IMR-90 (cell line): ENCODE data around the gene ZNF77. TPM values are rescaled to one million over a fixed set of nuclear protein-coding genes. Genes with fewer than 3 reads are reported as not detected.

Experiments used
- ATAC-seq: fragments of 200-7000 bp; cut with Tn5 transposase; 2 replicates; pipeline ENCODE4 v1.9.1; 2020; ENCODE audit warnings: low read depth, mild to moderate bottlenecking, moderate library complexity
- BruUV-seq: library from RNA; stranded (reverse); fragments of 400-500 nt; replicated peaks from 2 replicates; lab custom pipeline; 2021; lab: Mats Ljungman, UMichigan
- CTCF ChIA-PET: fragments of 300-600 bp; formaldehyde crosslinking; extraction: SDS; loops from one replicate; lab custom pipeline; 2021; ENCODE audit warnings: antibody characterized with exemption; lab: Yijun Ruan, JAX
- POLR2A ChIA-PET: fragments of 300-600 bp; sonication (Branson Sonifier 250); formaldehyde crosslinking; loops from one replicate; lab custom pipeline; 2022; ENCODE audit warnings: antibody characterized with exemption; ENCODE audit not compliant: unreplicated experiment; lab: Charles Lee
- DNase-seq: peaks from one replicate; pipeline ENCODE4 v3.0.0; 2013
- H2AFZ ChIP-seq: replicated peaks from 2 replicates; pipeline ENCODE3; 2013; ENCODE audit warnings: low read length, mild to moderate bottlenecking; ENCODE audit not compliant: poor library complexity
- H2AK5ac ChIP-seq: 2 replicates; pipeline ENCODE4 v1.6.1; 2013; ENCODE audit warnings: low read depth, low read length, inconsistent platforms
- H2AK9ac ChIP-seq: replicated peaks from 2 replicates; pipeline ENCODE3; 2013; ENCODE audit warnings: mild to moderate bottlenecking, low read depth, low read length, moderate library complexity; ENCODE audit not compliant: poor library complexity
- H2BK120ac ChIP-seq: 2 replicates; pipeline ENCODE4 v1.6.1; 2013; ENCODE audit warnings: low read depth, low read length, inconsistent platforms
- H2BK15ac ChIP-seq: 3 replicates; pipeline ENCODE4 v1.6.1; 2013; ENCODE audit warnings: low read depth, low read length, inconsistent platforms
- H2BK20ac ChIP-seq: 2 replicates; pipeline ENCODE4 v1.6.1; 2013; ENCODE audit warnings: low read depth, mild to moderate bottlenecking, inconsistent platforms, low read length, moderate library complexity
- H2BK5ac ChIP-seq: 2 replicates; pipeline ENCODE4 v1.6.1; 2013; ENCODE audit warnings: mild to moderate bottlenecking, low read depth, low read length, inconsistent platforms; ENCODE audit not compliant: poor library complexity, severe bottlenecking
- H3K14ac ChIP-seq: replicated peaks from 2 replicates; pipeline ENCODE4 v1.6.1; 2013; ENCODE audit warnings: low read depth, low read length, inconsistent platforms
- H3K18ac ChIP-seq: 2 replicates; pipeline ENCODE4 v1.6.1; 2013; ENCODE audit warnings: low read depth, low read length, control low read depth
- H3K23ac ChIP-seq: 2 replicates; pipeline ENCODE4 v1.6.1; 2013; ENCODE audit warnings: low read depth, low read length, inconsistent platforms
- H3K27ac ChIP-seq: 2 replicates; pipeline ENCODE4 v1.5.1; 2013; ENCODE audit warnings: mild to moderate bottlenecking, control low read depth, low read length; ENCODE audit not compliant: insufficient read depth
- H3K27me3 ChIP-seq: 2 replicates; pipeline ENCODE4 v1.6.1; 2013; ENCODE audit warnings: low read length; ENCODE audit not compliant: control insufficient read depth, insufficient read depth
- H3K36me3 ChIP-seq: 2 replicates; pipeline ENCODE4 v1.6.1; 2013; ENCODE audit warnings: low read length, mixed read lengths; ENCODE audit not compliant: control insufficient read depth, insufficient read depth
- H3K4ac ChIP-seq: 2 replicates; pipeline ENCODE4 v1.6.1; 2013; ENCODE audit warnings: low read depth, low read length, inconsistent platforms
- H3K4me1 ChIP-seq: 2 replicates; pipeline ENCODE4 v1.6.1; 2013; ENCODE audit warnings: low read length, mixed read lengths; ENCODE audit not compliant: control insufficient read depth, insufficient read depth
- H3K4me2 ChIP-seq: 2 replicates; pipeline ENCODE4 v1.6.1; 2013; ENCODE audit warnings: low read depth, mild to moderate bottlenecking, control low read depth, low read length, moderate library complexity
- H3K4me3 ChIP-seq: 2 replicates; pipeline ENCODE4 v1.5.1; 2013; ENCODE audit warnings: low read depth, mild to moderate bottlenecking, control low read depth, low read length, moderate library complexity; ENCODE audit not compliant: insufficient read depth
- H3K56ac ChIP-seq: 2 replicates; pipeline ENCODE4 v1.6.1; 2013; ENCODE audit warnings: low read length, inconsistent platforms; ENCODE audit not compliant: insufficient read depth; ENCODE audit errors: extremely low read depth
- H3K79me1 ChIP-seq, 2 experiments: 2 replicates each; pipeline ENCODE4 v1.6.1; 2013; ENCODE audit warnings: low read length in 2 of 2, inconsistent platforms in 1 of 2, low read depth in 1 of 2
- H3K9ac ChIP-seq: 2 replicates; pipeline ENCODE4 v1.6.1; 2013; ENCODE audit warnings: low read depth, low read length, control low read depth
- H3K9me1 ChIP-seq: 2 replicates; pipeline ENCODE4 v1.6.1; 2013; ENCODE audit warnings: low read length, inconsistent platforms; ENCODE audit not compliant: insufficient read depth
- H3K9me3 ChIP-seq: 2 replicates; pipeline ENCODE4 v1.6.1; 2013; ENCODE audit warnings: low read length; ENCODE audit not compliant: control insufficient read depth, insufficient read depth
- H4K20me1 ChIP-seq: 2 replicates; pipeline ENCODE4 v1.6.1; 2013; ENCODE audit warnings: low read length, inconsistent platforms; ENCODE audit not compliant: insufficient read depth
- H4K5ac ChIP-seq: 2 replicates; pipeline ENCODE4 v1.6.1; 2013; ENCODE audit warnings: mild to moderate bottlenecking, low read depth, low read length, control low read depth
- H4K8ac ChIP-seq, 2 experiments: 2 replicates each; pipeline ENCODE4 v1.6.1; 2013; ENCODE audit warnings: low read depth in 2 of 2, low read length in 2 of 2, control low read depth in 1 of 2, inconsistent platforms in 1 of 2
- H4K91ac ChIP-seq: 2 replicates; pipeline ENCODE4 v1.6.1; 2013; ENCODE audit warnings: low read depth, low read length, inconsistent platforms; ENCODE audit not compliant: insufficient read depth
- BHLHE40 ChIP-seq: fragments of 150-350 bp; IDR thresholded peaks from 2 replicates; pipeline ENCODE4 v1.6.1; 2016; ENCODE audit warnings: mild to moderate bottlenecking, low read depth, low read length
- CEBPB ChIP-seq: IDR thresholded peaks from 2 replicates; pipeline ENCODE4 v1.6.1; 2012; ENCODE audit warnings: low read depth, low read length, improper control_type of control experiment
- CHD1 ChIP-seq: IDR thresholded peaks from 2 replicates; pipeline ENCODE4 v1.6.1; 2012; ENCODE audit warnings: low read depth, low read length, improper control_type of control experiment
- CTCF ChIP-seq: conservative IDR thresholded peaks from 2 replicates; pipeline ENCODE4 v1.5.1; 2012; ENCODE audit warnings: mild to moderate bottlenecking, low read depth, low read length, improper control_type of control experiment
- ELK1 ChIP-seq: fragments of 150-350 bp; IDR thresholded peaks from 2 replicates; pipeline ENCODE4 v1.6.1; 2016; ENCODE audit warnings: low read depth, mild to moderate bottlenecking, low read length, moderate library complexity, borderline replicate concordance
- MAFK ChIP-seq: IDR thresholded peaks from 2 replicates; pipeline ENCODE4 v1.6.1; 2012; ENCODE audit warnings: low read depth, low read length, improper control_type of control experiment
- MAZ ChIP-seq: IDR thresholded peaks from 2 replicates; pipeline ENCODE4 v1.6.1; 2012; ENCODE audit warnings: low read depth, mild to moderate bottlenecking, low read length, improper control_type of control experiment, moderate library complexity, borderline replicate concordance
- MXI1 ChIP-seq: IDR thresholded peaks from 2 replicates; pipeline ENCODE4 v1.6.1; 2012; ENCODE audit warnings: low read depth, mild to moderate bottlenecking, low read length, moderate library complexity, borderline replicate concordance
- NFE2L2 ChIP-seq: fragments of 150-350 bp; IDR thresholded peaks from 2 replicates; pipeline ENCODE4 v1.6.1; 2016; ENCODE audit warnings: low read depth, mild to moderate bottlenecking, low read length
- POLR2A ChIP-seq: IDR thresholded peaks from 2 replicates; pipeline ENCODE4 v1.6.1; 2012; ENCODE audit warnings: mild to moderate bottlenecking, low read depth, low read length
- SMC3 ChIP-seq: fragments of 150-350 bp; IDR thresholded peaks from 2 replicates; pipeline ENCODE4 v1.6.1; 2016; ENCODE audit warnings: low read depth, mild to moderate bottlenecking, antibody characterized with exemption, low read length, moderate library complexity
- WGBS, 2 experiments: methylation state at CpG; one replicate each; pipeline versions ENCODE4 v1.1.5 to v1.1.7; 2013; ENCODE audit warnings: missing lambda C conversion rate in 2 of 2; ENCODE audit not compliant: insufficient read length in 1 of 2; ENCODE audit errors: extremely low coverage in 2 of 2; 5-methylcytosine and 5-hydroxymethylcytosine counted together
- dilution Hi-C: fragments of 300-500 bp; cut with HindIII; formaldehyde crosslinking; loops from one replicate; pipeline ENCODE4 v1.14.3; 2018; ENCODE audit warnings: low sequenced_read_pairs; ENCODE audit not compliant: unreplicated experiment
- in situ Hi-C: fragments of 300-500 bp; cut with MboI; formaldehyde crosslinking; loops from 3 replicates; pipeline ENCODE4 v1.14.3; 2019; ENCODE audit warnings: low sequenced_read_pairs, inconsistent platforms, mixed read lengths
- intact Hi-C: fragments of 100-400 bp; cut with micrococcal nuclease; formaldehyde crosslinking; loops from 2 replicates; pipeline ENCODE4 v1.10.0; 2022
- polyA plus RNA-seq, 3 experiments: library from polyadenylated mRNA; depleted of rRNA; stranded (reverse); fragments of >200 nt; gene quantifications; 2 replicates each; pipeline ENCODE4 v1.2.3, GENCODE V29; 2012; ENCODE audit warnings: low replicate concordance in 1 of 3
- total RNA-seq: library from RNA; depleted of rRNA; stranded (reverse); fragments of >200 nt; gene quantifications from 2 replicates; pipeline ENCODE4 v1.2.3, GENCODE V29; 2012
- TF ChIP-seq, protein P1 (sequence below): fragments of 150-350 bp; IDR thresholded peaks from 2 replicates; pipeline ENCODE4 v1.6.1; 2017; ENCODE audit warnings: mild to moderate bottlenecking, antibody characterized with exemption, low read length, low read depth

ZNF77 gene
- total and polyA plus RNA-seq, 2 of the 4 experiments (the other 2 are of a cell fraction), result 3.6 to 6.5 TPM

DNA sequence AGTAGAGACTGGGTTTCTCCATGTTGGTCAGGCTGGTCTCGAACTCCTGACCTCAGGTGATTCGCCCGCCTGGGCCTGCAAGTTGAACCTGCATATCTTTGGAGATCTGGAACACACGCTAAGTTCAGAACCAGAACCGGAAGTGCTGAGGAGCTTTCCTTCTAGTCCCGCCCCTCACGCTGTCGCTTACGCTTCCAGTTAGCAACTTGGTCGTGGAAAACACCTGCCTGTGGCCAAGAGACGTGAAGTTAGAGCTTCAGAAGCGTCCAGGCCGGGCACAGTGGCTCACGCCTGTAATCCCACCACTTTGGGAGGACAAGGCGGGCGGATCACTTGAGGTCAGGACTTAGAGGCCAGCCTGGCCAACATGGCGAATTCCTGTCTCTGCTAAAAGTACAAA lies 59.0 kb downstream of the ZNF77 start:
- H3K23ac ChIP-seq, result no peak overlapping the region
- H3K27me3 ChIP-seq, result no peaks in the 10 kb centered on the region
- no peak overlapping the region for H3K14ac ChIP-seq
- no TSS peak for BruUV-seq
- WGBS, 2 experiments, result 68% methylated on average over 11 of the region's 17 CpGs; no CpG with 5 or more reads in 1 of the 2 experiments
- no peak for TF ChIP-seq MXI1
- TF ChIP-seq, protein P1, sequence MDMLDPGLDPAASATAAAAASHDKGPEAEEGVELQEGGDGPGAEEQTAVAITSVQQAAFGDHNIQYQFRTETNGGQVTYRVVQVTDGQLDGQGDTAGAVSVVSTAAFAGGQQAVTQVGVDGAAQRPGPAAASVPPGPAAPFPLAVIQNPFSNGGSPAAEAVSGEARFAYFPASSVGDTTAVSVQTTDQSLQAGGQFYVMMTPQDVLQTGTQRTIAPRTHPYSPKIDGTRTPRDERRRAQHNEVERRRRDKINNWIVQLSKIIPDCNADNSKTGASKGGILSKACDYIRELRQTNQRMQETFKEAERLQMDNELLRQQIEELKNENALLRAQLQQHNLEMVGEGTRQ, result no peak
- TF ChIP-seq POLR2A, result no peak
- no peak for TF ChIP-seq MAFK
- TF ChIP-seq NFE2L2, result no peak
- TF ChIP-seq CTCF, result no peak
- no peak for TF ChIP-seq SMC3
- no peak for TF ChIP-seq ELK1
- TF ChIP-seq CEBPB, result no peak
- no peak for TF ChIP-seq BHLHE40
- TF ChIP-seq CHD1, result no peak
- no peak for TF ChIP-seq MAZ
- POLR2A ChIA-PET, result no interaction called here
- H3K4ac ChIP-seq, result no peak overlapping the region
- H3K9me1 ChIP-seq, result no peaks in the 10 kb centered on the region
- H4K8ac ChIP-seq, result no peak overlapping the region
- no peak overlapping the region for H2BK5ac ChIP-seq
- no peak overlapping the region for H2BK120ac ChIP-seq
- H3K9me3 ChIP-seq, result peaks cover 1% of the 10 kb centered on the region; the same call in 1 of the 2 replicates
- no peak overlapping the region for H3K27ac ChIP-seq
- H3K4me1 ChIP-seq, result no peaks in the 10 kb centered on the region
- no peaks in the 10 kb centered on the region for H4K20me1 ChIP-seq
- intact Hi-C loops (no loop called here), in situ Hi-C loops (no loop called here), dilution Hi-C loops (no loop called here)
- no peak overlapping the region for H2BK15ac ChIP-seq
- H3K56ac ChIP-seq, result no peak overlapping the region
- DNase-seq, result no peak
- H2AFZ ChIP-seq, result no peak overlapping the region
- no peak overlapping the region for H3K4me3 ChIP-seq
- H2AK5ac ChIP-seq, result no peak overlapping the region
- no peak overlapping the region for H2BK20ac ChIP-seq
- H3K4me2 ChIP-seq, result no peak overlapping the region
- no peak overlapping the region for H3K9ac ChIP-seq
- H3K79me1 ChIP-seq, result no peaks in the 10 kb centered on the region
- H3K36me3 ChIP-seq, result no peaks in the 10 kb centered on the region
- H4K5ac ChIP-seq, result no peak overlapping the region
- CTCF ChIA-PET, result no interaction called here
- ATAC-seq, result no peak
- H4K91ac ChIP-seq, result no peak overlapping the region
- no peak overlapping the region for H3K18ac ChIP-seq
- no peak overlapping the region for H2AK9ac ChIP-seq
